ENCODE data around the gene IRGM.

- TF ChIP-seq CTCF (IDR thresholded peaks at IDR 0.05 in 4 of 5, conservative IDR thresholded peaks at IDR 0.05 in 1 of 5) = no peak
- TF ChIP-seq POLR2A (IDR thresholded peaks at IDR 0.05) = no peak
These were observed 48.9 kb upstream of the IRGM start for GRCh38 chr5:150797384-150797783.
